B cell (primary cell): Measurements from ENCODE around the gene LGI4. TPM values are rescaled to one million over a fixed set of nuclear protein-coding genes. Genes with fewer than 3 reads are reported as not detected.

Source experiments
- ATAC-seq: fragments of 200-7000 bp; cut with Tn5 transposase; one replicate; pipeline ENCODE4 v1.10.0; 2021; ENCODE audit warnings: low read depth, mild to moderate bottlenecking, moderate number of reproducible peaks, moderate library complexity
- CTCF ChIA-PET: fragments of 350-600 bp; sonication (Branson Sonifier 250); formaldehyde crosslinking; loops from one replicate; lab custom pipeline; 2021; ENCODE audit warnings: antibody characterized with exemption, inconsistent platforms; lab: Charles Lee
- POLR2A ChIA-PET: fragments of 350-600 bp; sonication (Branson Sonifier 250); formaldehyde crosslinking; loops from one replicate; lab custom pipeline; 2021; ENCODE audit warnings: antibody characterized with exemption; lab: Charles Lee
- DNase-seq: peaks from one replicate; pipeline ENCODE4 v3.0.0; 2013
- H2AFZ ChIP-seq: 2 replicates; pipeline ENCODE4 v1.6.1; 2012; ENCODE audit warnings: mild to moderate bottlenecking, low read depth, low read length; ENCODE audit not compliant: insufficient read depth, poor library complexity, severe bottlenecking
- H3K27ac ChIP-seq, 2 donors: 1 replicate in 1 of 2; 2 replicates in 1 of 2; pipeline ENCODE4 v1.5.1; 2012 to 2013; ENCODE audit warnings: low read length in 2 of 2, mild to moderate bottlenecking in 2 of 2, moderate library complexity in 1 of 2
- H3K27me3 ChIP-seq, 4 experiments: fragments of 200-600 bp in 1 of 4; sonication (generic) in 1 of 4; replicated peaks in 1 of 4; 1 replicate in 2 of 4; 2 replicates in 2 of 4; pipeline versions ENCODE4 v1.6.1 to v1.7.0; 2013 to 2016; ENCODE audit warnings: low read length in 3 of 4, mild to moderate bottlenecking in 2 of 4, mixed read lengths in 1 of 4, moderate library complexity in 1 of 4; ENCODE audit not compliant: insufficient read depth in 4 of 4, control insufficient read depth in 3 of 4; ENCODE audit errors: control extremely low read depth in 1 of 4
- H3K36me3 ChIP-seq, 2 experiments: replicated peaks in 1 of 2; 1 replicate in 1 of 2; 2 replicates in 1 of 2; pipeline versions ENCODE4 v1.6.1 to v1.7.1; 2013; ENCODE audit warnings: low read length in 1 of 2; ENCODE audit not compliant: insufficient read depth in 2 of 2, control insufficient read depth in 1 of 2; ENCODE audit errors: control extremely low read depth in 1 of 2, extremely low read depth in 1 of 2
- H3K4me1 ChIP-seq, 2 donors: fragments of 200-600 bp in 1 of 2; sonication (generic) in 1 of 2; 1 replicate in 1 of 2; 2 replicates in 1 of 2; pipeline versions ENCODE4 v1.5.1 to v1.6.1; 2013 to 2017; ENCODE audit warnings: low read length in 2 of 2; ENCODE audit not compliant: control insufficient read depth in 2 of 2, insufficient read depth in 2 of 2
- H3K4me2 ChIP-seq: replicated peaks from 2 replicates; pipeline ENCODE3; 2012; ENCODE audit warnings: mild to moderate bottlenecking, low read depth, low read length; ENCODE audit not compliant: poor library complexity, severe bottlenecking
- H3K4me3 ChIP-seq, 5 experiments: fragments of 200-600 bp in 1 of 5; sonication (generic) in 1 of 5; 1 replicate in 3 of 5; 2 replicates in 2 of 5; pipeline versions ENCODE4 v1.5.1 to v1.7.0; 2011 to 2016; ENCODE audit warnings: low read length in 4 of 5, mild to moderate bottlenecking in 4 of 5, low read depth in 2 of 5, control low read depth in 1 of 5, moderate library complexity in 1 of 5; ENCODE audit not compliant: insufficient read depth in 1 of 5; ENCODE audit errors: control extremely low read depth in 1 of 5, extremely low read depth in 1 of 5
- H3K79me2 ChIP-seq: fragments of 200-600 bp; sonication (generic); one replicate; pipeline ENCODE4 v1.6.0; 2016; ENCODE audit warnings: low read length; ENCODE audit not compliant: control insufficient read depth, insufficient read depth
- H3K9ac ChIP-seq: fragments of 200-600 bp; sonication (generic); 2 replicates; pipeline ENCODE4 v1.6.1; 2017; ENCODE audit warnings: mild to moderate bottlenecking, low read length, moderate library complexity
- H3K9me3 ChIP-seq, 3 donors: one replicate each; pipeline versions ENCODE4 v1.6.1 to v1.7.1; 2013; ENCODE audit warnings: low read length in 2 of 3; ENCODE audit not compliant: control insufficient read depth in 2 of 3, insufficient read depth in 1 of 3; ENCODE audit errors: control extremely low read depth in 1 of 3
- H4K20me1 ChIP-seq: 2 replicates; pipeline ENCODE4 v1.6.0; 2012; ENCODE audit warnings: mild to moderate bottlenecking, low read length; ENCODE audit not compliant: insufficient read depth, control insufficient read depth, poor library complexity, severe bottlenecking
- H3K27ac Mint-ChIP-seq: one replicate; pipeline ENCODE4 v1.8.0; 2021; ENCODE audit warnings: mixed read lengths
- H3K27me3 Mint-ChIP-seq: one replicate; pipeline ENCODE4 v1.8.0; 2021; ENCODE audit warnings: mixed read lengths
- H3K4me1 Mint-ChIP-seq: one replicate; pipeline ENCODE4 v1.8.0; 2021; ENCODE audit warnings: mixed read lengths
- H3K4me3 Mint-ChIP-seq: one replicate; pipeline ENCODE4 v1.8.0; 2021; ENCODE audit warnings: mixed read lengths
- H3K9me3 Mint-ChIP-seq: one replicate; pipeline ENCODE4 v1.8.0; 2022; ENCODE audit warnings: mixed read lengths; ENCODE audit not compliant: insufficient read depth
- CTCF ChIP-seq: fragments of 200-600 bp; IDR thresholded peaks from one replicate; pipeline ENCODE4 v1.8.0; 2022; ENCODE audit warnings: antibody characterized with exemption, mild to moderate bottlenecking
- EZH2 ChIP-seq: IDR thresholded peaks from 2 replicates; pipeline ENCODE4 v1.6.1; 2012; ENCODE audit warnings: borderline replicate concordance, low read depth, mild to moderate bottlenecking, moderate library complexity, low read length; ENCODE audit not compliant: insufficient read depth, poor library complexity, severe bottlenecking
- WGBS: methylation state at CpG from one replicate; pipeline ENCODE4 v1.1.5; 2013; ENCODE audit warnings: missing lambda C conversion rate; ENCODE audit not compliant: insufficient coverage; 5-methylcytosine and 5-hydroxymethylcytosine counted together
- intact Hi-C: fragments of 100-400 bp; cut with micrococcal nuclease; formaldehyde crosslinking; loops from one replicate; pipeline ENCODE4 v1.10.0; 2022
- polyA plus RNA-seq: library from polyadenylated mRNA; depleted of rRNA; stranded (reverse); fragments of >200 nt; gene quantifications from 2 replicates; pipeline ENCODE4 v1.2.3, GENCODE V29; 2012
- total RNA-seq, 2 donors: library from RNA; stranded (reverse); fragments of 120-200 nt in 1 of 2; gene quantifications; 1 replicate in 1 of 2; 2 replicates in 1 of 2; pipeline versions ENCODE4 v1.2.3 to v1.2.4, GENCODE V29; 2013 to 2022

The LGI4 gene
- total and polyA plus RNA-seq, 2 donors (not counting 1 experiment from before 2014, with no cell fraction given) = 0.40 to 0.59 TPM

- peaks cover 8% of the 10 kb centered on the region for H3K4me1 Mint-ChIP-seq
- H3K9me3 ChIP-seq = peaks cover 0 to 4% (median 0%) of the 10 kb centered on the region in 3 donors
- peak overlapping the region; percentile 27 for H2AFZ ChIP-seq
- H3K4me3 ChIP-seq = peak overlapping the region in 1 of 5 experiments; percentile 24
- H3K9me3 Mint-ChIP-seq = no peaks in the 10 kb centered on the region
- no peak overlapping the region for H3K9ac ChIP-seq
- no peaks in the 10 kb centered on the region for H3K36me3 ChIP-seq
- ChIA-PET POLR2A (no interaction called here), CTCF (interaction anchor here (0.8 to 4.5 kb wide), 12 partner anchors 8 to 380 kb away, joined by 3 to 31 read pairs (median 4); partner anchors contain the start of gene LGI4)
- intact Hi-C loops = loop anchor here (1.0 to 2.0 kb wide), 4 partner anchors 21 to 103 kb away; partner anchors contain the start of gene LGI4
- H3K4me2 ChIP-seq = peak overlapping the region; percentile 66
- 14% methylated on average over 18 of the region's 23 CpGs for WGBS
- no peaks in the 10 kb centered on the region for H4K20me1 ChIP-seq
- DNase-seq (peak; percentile 80), ATAC-seq (peak; percentile 92)
- TF ChIP-seq CTCF (peak; percentile 91), EZH2 (no peak)
- peaks cover 0 to 26% (median 2%) of the 10 kb centered on the region in 4 experiments for H3K27me3 ChIP-seq
- H3K4me1 ChIP-seq = peaks cover 7 to 9% of the 10 kb centered on the region in 2 donors
- peak overlapping the region; percentile 44 for H3K4me3 Mint-ChIP-seq
- peaks cover 7% of the 10 kb centered on the region for H3K27me3 Mint-ChIP-seq
- no peaks in the 10 kb centered on the region for H3K79me2 ChIP-seq
- peak overlapping the region; percentile 46 for H3K27ac Mint-ChIP-seq
- H3K27ac ChIP-seq = no peak overlapping the region
These were observed 20.3 kb downstream of the LGI4 start for GRCh38 chr19:35114353-35115176.
